ENCODE measurements around the gene GNAS.

- TF ChIP-seq POLR2A (IDR thresholded peaks at IDR 0.05) (no peak), CTCF (IDR thresholded peaks at IDR 0.05) (no peak)
Observed at GRCh38 chr20:58832457-58832856, 20.1 kb upstream of the GNAS start.
